Stimulated activated CD4-positive, alpha-beta T cell treated with anti-CD3 and anti-CD28 coated beads, TNF-alpha, amount 100 ng/mL, for 24 hours (primary cell): ENCODE measurements around the gene CHERP.
"Not testable (repeated sequence)": the region's sequence is repeated elsewhere in the genome, so short reads cannot be mapped to it uniquely, and the experiment has no call there.

Source experiments
- DNase-seq, 3 experiments: peaks; one replicate each; pipeline ENCODE4 v3.0.0-alpha.2; 2020; ENCODE audit warnings: low read depth in 3 of 3

Gene CHERP

GRCh38 chr19:16576690-16577530 lies 34.7 kb upstream of the CHERP start:
- no peak for DNase-seq

- no peak for DNase-seq
These were observed 33.8 kb upstream of the CHERP start for GRCh38 chr19:16575861-16576689.

- DNase-seq = no peak
These were observed 33.0 kb upstream of the CHERP start for GRCh38 chr19:16575282-16575681.

- no peak for DNase-seq
These were observed 31.7 kb upstream of the CHERP start for GRCh38 chr19:16573925-16574324.

- DNase-seq = no peak
These were observed 31.1 kb upstream of the CHERP start for GRCh38 chr19:16573296-16573695.

GRCh38 chr19:16572332-16573211 lies 30.3 kb upstream of the CHERP start, which contains the start of gene SLC35E1:
SLC35E1 (minus strand) TSS chr19:16572415; CDS start chr19:16572364, 51 bp downstream.
- peak; percentile 84 to 92 (median 86) for DNase-seq

- DNase-seq = no peak
These were observed 29.6 kb upstream of the CHERP start for GRCh38 chr19:16571822-16572331.

GRCh38 chr19:16571283-16571682 lies 29.0 kb upstream of the CHERP start:
- no peak for DNase-seq

GRCh38 chr19:16569609-16570320 lies 27.5 kb upstream of the CHERP start:
- no peak for DNase-seq

GRCh38 chr19:16566702-16567101 lies 24.5 kb upstream of the CHERP start:
- DNase-seq = no peak

GRCh38 chr19:16566161-16566560 lies 23.9 kb upstream of the CHERP start:
- DNase-seq = peak in 2 of 3 experiments; percentile 45 to 60

- DNase-seq = no peak
These were observed 22.6 kb upstream of the CHERP start for GRCh38 chr19:16564842-16565241.

GRCh38 chr19:16562608-16563025 lies 20.4 kb upstream of the CHERP start:
- DNase-seq = no peak

- no peak for DNase-seq
These were observed 19.1 kb upstream of the CHERP start for GRCh38 chr19:16561382-16561781.

GRCh38 chr19:16559780-16560276 lies 17.6 kb upstream of the CHERP start:
- DNase-seq = no peak

- no peak for DNase-seq
These were observed 12.5 kb upstream of the CHERP start for GRCh38 chr19:16554776-16555175.

- DNase-seq = not testable (repeated sequence)
These were observed 9.7 kb upstream of the CHERP start for GRCh38 chr19:16551902-16552301.

GRCh38 chr19:16548956-16549355 lies 6.7 kb upstream of the CHERP start:
- DNase-seq = no peak

- no peak for DNase-seq
These were observed 2.4 kb upstream of the CHERP start for GRCh38 chr19:16544473-16545231.

GRCh38 chr19:16543734-16544133 lies 1.5 kb upstream of the CHERP start:
- DNase-seq = not testable (repeated sequence)
